Measurements from ENCODE around the gene FAM210B.

DNA sequence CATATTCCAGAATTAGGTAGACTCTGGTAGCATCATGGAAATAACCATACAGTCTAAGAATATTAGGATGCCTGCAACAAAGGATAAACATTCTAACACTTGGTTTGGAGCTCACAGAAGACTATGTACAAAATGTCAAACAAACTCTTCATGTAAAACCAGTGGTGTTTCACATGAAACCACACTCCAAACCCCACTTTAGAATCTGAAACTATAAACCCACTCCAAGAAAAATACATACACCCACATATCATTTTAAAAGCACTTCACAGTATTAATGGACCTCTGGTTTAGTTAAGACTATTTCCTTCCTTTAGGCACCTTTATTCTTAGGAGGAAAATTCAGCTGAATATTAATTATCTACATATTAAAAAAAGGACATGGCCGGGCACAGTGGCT, 22.7 kb downstream of the FAM210B start:
- TF ChIP-seq, protein P1, sequence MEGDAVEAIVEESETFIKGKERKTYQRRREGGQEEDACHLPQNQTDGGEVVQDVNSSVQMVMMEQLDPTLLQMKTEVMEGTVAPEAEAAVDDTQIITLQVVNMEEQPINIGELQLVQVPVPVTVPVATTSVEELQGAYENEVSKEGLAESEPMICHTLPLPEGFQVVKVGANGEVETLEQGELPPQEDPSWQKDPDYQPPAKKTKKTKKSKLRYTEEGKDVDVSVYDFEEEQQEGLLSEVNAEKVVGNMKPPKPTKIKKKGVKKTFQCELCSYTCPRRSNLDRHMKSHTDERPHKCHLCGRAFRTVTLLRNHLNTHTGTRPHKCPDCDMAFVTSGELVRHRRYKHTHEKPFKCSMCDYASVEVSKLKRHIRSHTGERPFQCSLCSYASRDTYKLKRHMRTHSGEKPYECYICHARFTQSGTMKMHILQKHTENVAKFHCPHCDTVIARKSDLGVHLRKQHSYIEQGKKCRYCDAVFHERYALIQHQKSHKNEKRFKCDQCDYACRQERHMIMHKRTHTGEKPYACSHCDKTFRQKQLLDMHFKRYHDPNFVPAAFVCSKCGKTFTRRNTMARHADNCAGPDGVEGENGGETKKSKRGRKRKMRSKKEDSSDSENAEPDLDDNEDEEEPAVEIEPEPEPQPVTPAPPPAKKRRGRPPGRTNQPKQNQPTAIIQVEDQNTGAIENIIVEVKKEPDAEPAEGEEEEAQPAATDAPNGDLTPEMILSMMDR (IDR thresholded peaks at IDR 0.05), result no peak
- TF ChIP-seq ZFX (IDR thresholded peaks at IDR 0.05; ENCODE audit: borderline replicate concordance), result no peak
